Pancreas (tissue), 10 donors: Measurements from ENCODE around the gene CCDC8. TPM values are rescaled to one million over a fixed set of nuclear protein-coding genes. Genes with fewer than 3 reads are reported as not detected.
"Not testable (repeated sequence)": the region's sequence is repeated elsewhere in the genome, so short reads cannot be mapped to it uniquely, and the experiment has no call there.

ENCODE experiments used
- ATAC-seq, 4 donors: fragments of 200-7000 bp; cut with Tn5 transposase; one replicate each; pipeline versions ENCODE4 v1.8.0 to v1.9.1; 2020; ENCODE audit warnings: mild to moderate bottlenecking in 4 of 4, moderate library complexity in 4 of 4
- DNase-seq, 6 donors: peaks; one replicate each; pipeline ENCODE4 v3.0.0-alpha.2; 2020
- FAIRE-seq: peaks from 2 replicates; lab custom pipeline; 2012; peaks lifted over from hg19 to GRCh38; lab: Jason Lieb, UNC
- H3K27ac ChIP-seq, 4 donors: fragments of 200-600 bp; sonication (generic); 1 replicate in 3 of 4; 2 replicates in 1 of 4; pipeline versions ENCODE4 v1.5.0 to v1.8.0; 2020
- H3K27me3 ChIP-seq, 4 donors: fragments of 200-600 bp; one replicate each; pipeline ENCODE4 v1.8.0; 2021
- H3K36me3 ChIP-seq, 3 donors: fragments of 200-600 bp; sonication (generic) in 1 of 3; one replicate each; pipeline versions ENCODE4 v1.5.0 to v1.8.0; 2020 to 2021
- H3K4me1 ChIP-seq, 3 donors: fragments of 200-600 bp; one replicate each; pipeline ENCODE4 v1.8.0; 2021
- H3K4me3 ChIP-seq, 4 donors: fragments of 200-600 bp; sonication (generic) in 2 of 4; one replicate each; pipeline versions ENCODE4 v1.5.0 to v1.8.0; 2020 to 2021
- H3K9me3 ChIP-seq, 4 donors: fragments of 200-600 bp; one replicate each; pipeline ENCODE4 v1.8.0; 2021
- CTCF ChIP-seq, 4 donors: fragments of 200-600 bp; sonication (generic) in 3 of 4; IDR thresholded peaks; one replicate each; pipeline versions ENCODE4 v1.5.0 to v1.8.0; 2021; ENCODE audit warnings: antibody characterized with exemption in 4 of 4
- WGBS, 2 donors: extraction: QIAGEN DNeasy Blood & Tissue Kit; methylation state at CpG; one replicate each; pipeline ENCODE4 v1.1.7; 2013; 5-methylcytosine and 5-hydroxymethylcytosine counted together
- intact Hi-C, 3 donors: fragments of 100-400 bp; cut with DNase I; formaldehyde crosslinking; loops; one replicate each; pipeline versions ENCODE4 v1.11.1 to v1.14.2; 2022
- polyA plus RNA-seq, 2 donors: library from polyadenylated mRNA; stranded (reverse); fragments of 200-250 nt; gene quantifications; one replicate each; pipeline ENCODE4 v1.2.3, GENCODE V29; 2013
- total RNA-seq, 6 donors: library from RNA; stranded (reverse); fragmentation: NEBNext Ultra II Directional in 4 of 6; extraction: Animal tissue kit (Norgen Biotek cat#: 25700) in 4 of 6; gene quantifications; one replicate each; pipeline versions ENCODE4 v1.2.1 to v1.2.4, GENCODE V29; 2021 to 2023
- donor health status: healthy with polysubstance abuse.
- donor health status: DM: no; HTN: no; CAD: no; lungs with moderate emphysema.
- donor health status: DM: no; HTN: no; CAD: no.
- donor health status: control.
- donor health status: control.
- donor health status: Bipolar disorder and iron deficiency.
- donor health status: DM: yes; HTN: yes; CAD: no.
- donor health status: DM: no; HTN: no; CAD: no.
- donor health status: DM: no; HTN: no; CAD: no.
- donor health status: DM: yes; HTN: yes; CAD: no.

CCDC8 gene
- total and polyA plus RNA-seq, 8 donors, result 8.2 to 22.0 (median 12.0) TPM

- TF ChIP-seq CTCF (IDR thresholded peaks at IDR 0.05), result no peak
- peak in 1 of 6 donors; percentile 52 for DNase-seq
- intact Hi-C loops, result no loop called here
Observed at GRCh38 chr19:46376241-46377153, 36.9 kb downstream of the CCDC8 start.

GRCh38 chr19:46375476-46376067 is 37.8 kb downstream of the CCDC8 start:
- FAIRE-seq, H3K4me3 ChIP-seq, H3K27me3 ChIP-seq, ATAC-seq, intact Hi-C loops, H3K27ac ChIP-seq, H3K9me3 ChIP-seq: not testable (repeated sequence)
- 95 to 96% methylated on average over 22 of the region's 22 CpGs for WGBS, 2 donors
- peaks cover 0 to 11% (median 10%) of the 10 kb centered on the region in 3 donors for H3K36me3 ChIP-seq
- H3K4me1 ChIP-seq, result peaks cover 14 to 32% (median 23%) of the 10 kb centered on the region in 3 donors
- peak in 1 of 6 donors; percentile 46 for DNase-seq

More at GRCh38 chr19:46376241-46377153, 36.9 kb downstream of the CCDC8 start:
- peaks cover 14 to 32% (median 23%) of the 10 kb centered on the region in 3 donors for H3K4me1 ChIP-seq
- 92 to 93% methylated on average over 20 of the region's 20 CpGs for WGBS, 2 donors
- ATAC-seq, result no peak
- no peaks in the 10 kb centered on the region for H3K27me3 ChIP-seq
- peaks cover 0 to 11% (median 10%) of the 10 kb centered on the region in 3 donors for H3K36me3 ChIP-seq
- no peak overlapping the region for H3K4me3 ChIP-seq
- no peak overlapping the region for H3K27ac ChIP-seq
- no peak for FAIRE-seq
- H3K9me3 ChIP-seq, result no peaks in the 10 kb centered on the region

- Histone ChIP-seq H3K4me3 (no peak overlapping the region), H3K27ac (peak overlapping the region in 3 of 4 donors; percentile 56 to 88 (median 76)), H3K4me1 (peaks cover 14 to 32% (median 23%) of the 10 kb centered on the region in 3 donors), H3K27me3 (no peaks in the 10 kb centered on the region), H3K9me3 (no peaks in the 10 kb centered on the region), H3K36me3 (peaks cover 0 to 11% (median 10%) of the 10 kb centered on the region in 3 donors)
- intact Hi-C loops, result no loop called here
- FAIRE-seq (no peak), ATAC-seq (no peak), DNase-seq (peak in 1 of 6 donors; percentile 46)
- WGBS, 2 donors, result 83 to 84% methylated on average over 21 of the region's 21 CpGs
- no peak for TF ChIP-seq CTCF (IDR thresholded peaks at IDR 0.05)
Observed at GRCh38 chr19:46374536-46375475, 38.6 kb downstream of the CCDC8 start.

- TF ChIP-seq CTCF (IDR thresholded peaks at IDR 0.05), result no peak
- ATAC-seq, result peak; percentile 83 to 92 (median 88)
- Histone ChIP-seq H3K27ac (peak overlapping the region; percentile 56 to 88 (median 75)), H3K9me3 (no peaks in the 10 kb centered on the region), H3K27me3 (no peaks in the 10 kb centered on the region), H3K4me1 (peaks cover 14 to 32% (median 23%) of the 10 kb centered on the region in 3 donors), H3K36me3 (peaks cover 0 to 11% (median 10%) of the 10 kb centered on the region in 3 donors), H3K4me3 (no peak overlapping the region)
- peak; percentile 96 to 99 (median 98) for DNase-seq
- WGBS, 2 donors, result 18 to 22% methylated on average over 17 of the region's 17 CpGs
- no peak for FAIRE-seq
- intact Hi-C loops, result no loop called here
Observed at GRCh38 chr19:46373491-46374359, 39.6 kb downstream of the CCDC8 start.
